HG03039 (cell line): ENCODE data around the gene CD46.

Experiments used
- ATAC-seq: cut with Tn5 transposase; IDR thresholded peaks from one replicate; pipeline ENCODE4 v1.9.1; 2021; ENCODE audit warnings: mild to moderate bottlenecking, moderate library complexity; ENCODE audit not compliant: unreplicated experiment

CD46 gene

DNA sequence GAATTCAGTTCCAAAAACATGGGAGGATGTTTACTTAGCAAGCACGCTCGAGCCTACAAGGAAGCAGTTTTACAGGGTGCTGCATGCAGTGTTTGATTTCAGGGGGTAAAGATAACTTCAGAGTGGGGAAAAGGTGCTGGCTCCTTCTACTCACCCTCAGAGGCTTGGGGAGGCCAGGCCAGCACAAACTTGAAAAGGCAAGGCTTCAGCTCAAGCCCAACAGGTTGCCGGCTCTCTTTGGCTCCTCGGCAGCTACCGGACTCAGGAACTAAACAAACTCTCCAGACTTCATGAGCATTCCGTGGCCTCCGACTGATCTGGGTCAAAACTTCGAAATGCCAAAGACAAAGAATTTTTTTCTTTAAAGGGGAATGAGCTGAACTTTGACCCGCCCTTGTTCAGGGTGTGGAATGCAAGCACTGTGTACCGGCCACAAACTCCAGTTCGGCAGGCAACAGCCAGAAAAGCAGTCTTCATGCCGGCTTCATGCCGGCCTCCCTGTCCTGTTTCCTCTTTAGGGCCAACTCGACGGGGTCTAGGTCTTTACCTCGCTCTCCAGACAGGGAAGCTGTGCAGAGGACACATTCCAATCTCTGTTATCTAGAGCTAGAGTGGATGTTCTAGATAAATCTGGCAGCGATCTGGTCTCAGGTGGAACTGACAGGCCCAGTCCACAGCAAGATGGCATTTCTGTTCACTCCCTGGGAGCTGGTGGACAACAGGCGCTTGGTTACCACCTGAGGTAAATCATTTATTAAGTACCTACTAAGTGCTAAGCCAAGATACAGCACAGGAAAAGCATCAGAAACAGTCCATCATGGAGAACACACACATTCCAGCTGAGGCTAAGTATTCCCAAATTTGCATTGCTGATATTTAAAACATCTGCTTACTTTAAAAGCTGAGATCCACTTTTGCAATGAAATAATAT lies 75.0 kb downstream of the CD46 start:
- no peak for ATAC-seq

- no peak for ATAC-seq
Observed at GRCh38 chr1:207827488-207827830, 75.6 kb downstream of the CD46 start.

- ATAC-seq, result no peak
Observed at GRCh38 chr1:207828046-207828445, 76.2 kb downstream of the CD46 start.

GRCh38 chr1:207828485-207829158 lies 76.8 kb downstream of the CD46 start:
- ATAC-seq, result peak; percentile 19

DNA sequence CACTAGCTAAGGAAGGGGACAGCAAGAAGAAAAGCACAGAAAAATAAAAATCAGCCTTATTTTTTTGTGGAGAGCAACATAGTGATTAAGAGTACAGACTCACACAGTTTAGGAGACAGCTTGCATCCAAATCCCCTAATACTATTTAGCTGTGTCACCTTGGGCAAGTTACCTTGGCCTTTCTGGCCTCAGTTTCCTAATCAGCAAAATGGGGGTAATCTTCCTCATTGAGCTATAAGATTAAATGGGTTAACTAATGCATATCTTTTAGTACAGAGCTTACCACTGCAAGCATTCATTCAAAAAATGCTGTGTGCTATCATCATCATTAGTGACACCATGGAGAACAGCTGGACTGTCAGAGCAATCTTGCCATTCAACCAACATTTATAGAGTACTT lies 77.7 kb downstream of the CD46 start:
- ATAC-seq, result no peak

GRCh38 chr1:207830788-207831187 lies 78.9 kb downstream of the CD46 start:
- no peak for ATAC-seq

DNA sequence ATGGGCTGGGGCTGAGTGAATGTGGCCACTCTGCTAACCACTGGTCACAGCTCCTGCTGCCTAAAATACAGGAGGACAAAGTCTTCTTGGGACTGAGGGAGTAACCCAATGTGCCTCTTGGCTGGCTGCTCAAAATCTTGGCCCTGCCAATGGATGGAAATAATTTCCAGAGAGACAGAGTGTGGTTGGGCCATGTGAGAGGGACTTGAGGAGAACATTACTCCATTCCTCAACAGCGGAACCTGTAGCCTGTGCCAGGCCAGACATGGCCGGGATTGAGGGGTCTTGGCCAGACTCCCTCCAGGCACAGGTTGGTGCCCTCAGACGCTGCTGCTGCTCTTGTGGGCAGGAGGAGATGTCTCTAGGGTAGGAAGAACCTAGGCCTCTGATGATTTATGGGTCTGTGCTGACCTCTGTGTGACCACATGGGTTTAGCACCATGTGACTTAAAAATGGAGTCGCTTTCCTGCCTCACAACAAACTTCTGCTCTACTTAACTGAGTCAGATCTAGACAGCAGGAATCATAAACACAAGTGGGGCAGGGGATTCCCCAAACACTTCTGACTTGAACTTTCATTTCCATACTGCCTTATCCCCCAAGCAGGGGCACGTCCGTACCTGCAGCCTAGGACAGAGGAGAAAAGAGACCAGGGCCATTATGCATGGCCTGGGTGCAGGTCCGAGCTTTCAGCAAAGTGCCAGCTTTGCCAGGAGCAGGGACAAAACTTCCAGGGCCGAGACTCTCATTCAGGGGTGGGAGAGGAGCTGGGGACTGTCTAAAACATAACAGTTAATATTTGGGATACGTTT lies 79.9 kb downstream of the CD46 start:
- ATAC-seq, result peak; percentile 70

DNA sequence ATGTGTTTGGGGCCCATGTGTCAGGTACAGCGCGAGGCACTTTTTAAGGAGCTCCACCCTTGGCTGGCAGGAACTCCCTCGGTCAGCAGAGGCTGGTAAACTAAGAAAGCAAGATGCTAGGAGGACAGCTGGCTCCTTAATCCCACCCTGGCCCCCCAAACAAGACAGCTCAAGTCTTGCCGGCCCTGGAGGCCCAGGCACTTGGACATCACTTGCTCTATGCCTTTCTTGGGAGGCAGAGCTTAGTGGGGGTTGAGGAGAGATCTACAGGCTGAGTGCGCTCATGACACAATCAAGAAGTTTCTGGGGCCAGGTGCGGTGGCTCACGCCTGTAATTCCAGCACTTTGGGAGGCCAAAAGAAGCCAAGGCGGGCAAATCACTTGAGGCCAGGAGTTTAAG lies 80.9 kb downstream of the CD46 start:
- no peak for ATAC-seq

DNA sequence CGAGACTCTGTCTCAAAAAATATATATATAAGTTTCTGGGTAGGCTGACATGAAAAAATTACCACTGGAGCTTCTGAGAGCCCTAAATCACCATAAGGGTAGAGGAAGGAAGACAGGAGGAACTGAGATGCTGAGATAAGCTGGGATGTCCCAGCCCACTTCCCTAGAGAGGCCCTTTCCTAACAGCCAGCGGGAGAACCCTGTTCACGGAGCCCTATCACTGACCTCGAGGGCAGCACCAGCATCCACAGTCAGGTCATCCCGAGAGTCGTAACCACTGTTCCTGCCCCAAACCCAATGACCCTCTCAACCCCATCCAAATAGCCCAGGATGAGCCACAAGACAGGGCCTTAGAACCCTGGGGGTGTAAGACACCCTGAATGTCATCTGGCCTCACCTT lies 81.5 kb downstream of the CD46 start:
- no peak for ATAC-seq

GRCh38 chr1:207833956-207834660 lies 82.3 kb downstream of the CD46 start:
- no peak for ATAC-seq

GRCh38 chr1:207835958-207836357 lies 84.1 kb downstream of the CD46 start:
- no peak for ATAC-seq

DNA sequence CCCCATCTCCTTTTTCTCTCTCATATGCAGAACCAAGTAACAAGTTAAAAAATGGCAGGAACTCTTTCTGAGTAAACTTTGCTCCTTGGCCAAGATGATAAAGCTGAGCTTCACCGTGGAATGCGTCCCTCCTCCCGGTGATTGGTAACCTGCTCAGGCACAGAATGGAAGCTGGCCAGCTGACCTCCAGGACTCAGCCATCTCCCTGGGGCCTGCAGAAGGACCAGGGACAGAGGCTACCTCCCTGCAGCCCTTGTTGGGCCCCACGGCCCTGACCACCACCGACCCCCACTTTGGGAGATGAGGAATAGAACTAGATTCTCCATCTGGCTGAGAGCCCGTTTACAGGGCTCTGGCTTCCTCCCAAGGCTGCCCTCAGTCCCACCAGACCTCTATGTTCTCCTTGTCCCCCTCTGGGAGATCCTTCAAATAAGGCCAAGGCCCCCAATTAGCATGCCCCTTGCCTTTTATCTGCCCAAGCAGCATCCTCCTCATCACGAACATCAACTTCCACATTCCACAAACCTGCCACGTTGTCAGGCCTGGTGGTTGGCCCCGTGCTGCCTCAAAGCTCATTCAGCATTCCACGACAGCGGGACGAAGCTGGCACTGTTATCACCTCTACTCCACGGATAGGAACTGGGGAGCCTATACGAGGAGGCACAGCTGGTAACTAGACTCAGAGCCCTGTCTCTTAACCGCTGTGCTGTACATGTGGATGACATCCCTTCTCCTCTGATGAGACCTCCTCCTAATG lies 84.9 kb downstream of the CD46 start:
- no peak for ATAC-seq

GRCh38 chr1:207837673-207838072 lies 85.8 kb downstream of the CD46 start:
- ATAC-seq, result no peak

GRCh38 chr1:207838156-207839082 lies 86.6 kb downstream of the CD46 start:
- no peak for ATAC-seq

GRCh38 chr1:207839083-207839413 lies 87.2 kb downstream of the CD46 start:
- no peak for ATAC-seq

DNA sequence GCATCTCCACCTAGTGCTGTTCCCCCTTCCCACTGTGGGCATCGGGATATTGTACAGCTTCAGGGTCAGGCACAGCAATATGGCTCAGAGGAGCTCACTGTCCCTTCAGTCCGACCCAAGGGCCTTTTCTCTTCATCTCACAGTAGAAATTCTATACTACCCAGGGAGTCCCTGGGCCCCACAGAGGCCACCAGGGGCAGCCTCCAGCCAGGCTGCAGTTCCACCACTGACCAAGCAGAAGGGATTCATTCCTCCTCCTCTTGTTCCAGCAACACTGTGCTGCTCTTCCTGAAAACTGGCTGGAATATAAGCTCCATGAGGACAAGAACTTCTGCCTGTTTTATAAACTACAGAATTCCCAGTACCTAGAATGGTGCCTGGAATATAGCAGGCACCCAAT lies 88.5 kb downstream of the CD46 start:
- no peak for ATAC-seq

DNA sequence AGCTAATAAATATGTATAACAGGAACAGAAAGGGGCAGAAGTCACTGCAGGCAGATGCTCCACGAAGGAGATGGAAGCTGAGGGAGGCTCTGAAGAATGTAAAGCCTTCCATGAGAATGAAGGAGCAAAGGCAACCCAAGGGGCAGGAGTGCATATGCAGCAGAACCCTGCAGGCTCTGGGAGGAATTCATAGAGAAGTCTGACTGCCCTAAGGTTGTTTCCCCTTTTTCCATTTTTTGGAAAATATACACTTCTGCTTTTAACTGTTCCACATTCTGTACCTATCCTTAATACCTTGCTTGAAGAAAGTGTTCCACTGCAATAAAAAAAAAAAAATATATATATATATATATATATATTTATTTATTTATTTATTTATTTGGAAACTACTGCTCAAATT lies 89.4 kb downstream of the CD46 start:
- no peak for ATAC-seq

DNA sequence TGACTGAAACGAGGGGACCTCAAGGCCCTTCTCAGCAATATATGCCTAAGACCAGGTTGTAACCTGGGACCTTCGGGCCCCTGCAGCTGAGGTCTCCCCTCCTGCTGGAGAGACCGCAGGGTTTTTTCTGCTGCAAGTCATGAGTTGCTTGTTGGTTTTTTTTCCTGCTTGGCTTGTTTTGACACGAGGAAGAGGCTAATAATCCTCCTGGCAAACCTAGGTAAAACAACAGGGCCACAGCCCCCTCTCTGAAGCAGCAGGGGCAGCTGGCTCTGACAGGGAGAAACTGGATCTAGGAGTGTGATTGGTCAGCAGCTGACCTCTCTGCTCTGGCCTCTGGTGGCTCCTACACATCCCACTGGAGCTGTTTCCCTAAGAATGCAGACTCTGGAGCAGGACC lies 90.0 kb downstream of the CD46 start:
- no peak for ATAC-seq

GRCh38 chr1:207842506-207842905 lies 90.7 kb downstream of the CD46 start:
- ATAC-seq, result no peak
